HFF-Myc (cell line): ENCODE data around the gene CFAP65.

Experiments used
- DNase-seq: peaks from one replicate; pipeline ENCODE4 v3.0.0-alpha.2; 2011; ENCODE audit warnings: low read depth; ENCODE audit errors: extremely low read depth
- H3K4me3 ChIP-seq: replicated peaks from 2 replicates; pipeline ENCODE4 v1.5.1; 2011; ENCODE audit warnings: low read depth, mild to moderate bottlenecking, control low read depth, low read length
- TF ChIP-seq, protein P1 (sequence below): IDR thresholded peaks from 2 replicates; pipeline ENCODE4 v1.5.1; 2012; ENCODE audit warnings: mild to moderate bottlenecking, low read depth, low read length, control low read depth; ENCODE audit errors: missing control alignments

The CFAP65 gene

DNA sequence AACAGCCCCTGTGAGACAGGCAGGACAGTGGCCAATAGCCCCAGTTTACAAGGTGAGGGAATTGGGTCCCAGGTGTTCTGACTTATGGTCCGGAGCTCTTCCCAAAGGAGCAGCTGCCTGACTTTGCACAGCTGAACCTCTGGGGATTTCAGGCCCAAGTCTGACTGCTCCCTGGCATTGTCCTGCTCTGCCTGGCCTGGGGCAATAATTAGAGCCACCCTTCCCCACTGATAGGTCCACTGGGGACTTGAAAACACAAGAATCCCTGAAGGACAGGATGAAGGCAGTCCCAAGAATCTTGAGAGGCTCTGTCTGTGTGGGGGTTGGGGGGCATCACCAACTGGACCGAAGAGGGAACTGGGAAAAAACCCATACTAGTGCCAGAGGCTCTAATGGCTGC, 52.7 kb downstream of the CFAP65 start:
- no peak for DNase-seq
- TF ChIP-seq, protein P1, sequence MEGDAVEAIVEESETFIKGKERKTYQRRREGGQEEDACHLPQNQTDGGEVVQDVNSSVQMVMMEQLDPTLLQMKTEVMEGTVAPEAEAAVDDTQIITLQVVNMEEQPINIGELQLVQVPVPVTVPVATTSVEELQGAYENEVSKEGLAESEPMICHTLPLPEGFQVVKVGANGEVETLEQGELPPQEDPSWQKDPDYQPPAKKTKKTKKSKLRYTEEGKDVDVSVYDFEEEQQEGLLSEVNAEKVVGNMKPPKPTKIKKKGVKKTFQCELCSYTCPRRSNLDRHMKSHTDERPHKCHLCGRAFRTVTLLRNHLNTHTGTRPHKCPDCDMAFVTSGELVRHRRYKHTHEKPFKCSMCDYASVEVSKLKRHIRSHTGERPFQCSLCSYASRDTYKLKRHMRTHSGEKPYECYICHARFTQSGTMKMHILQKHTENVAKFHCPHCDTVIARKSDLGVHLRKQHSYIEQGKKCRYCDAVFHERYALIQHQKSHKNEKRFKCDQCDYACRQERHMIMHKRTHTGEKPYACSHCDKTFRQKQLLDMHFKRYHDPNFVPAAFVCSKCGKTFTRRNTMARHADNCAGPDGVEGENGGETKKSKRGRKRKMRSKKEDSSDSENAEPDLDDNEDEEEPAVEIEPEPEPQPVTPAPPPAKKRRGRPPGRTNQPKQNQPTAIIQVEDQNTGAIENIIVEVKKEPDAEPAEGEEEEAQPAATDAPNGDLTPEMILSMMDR, result no peak
- H3K4me3 ChIP-seq, result no peak overlapping the region

DNA sequence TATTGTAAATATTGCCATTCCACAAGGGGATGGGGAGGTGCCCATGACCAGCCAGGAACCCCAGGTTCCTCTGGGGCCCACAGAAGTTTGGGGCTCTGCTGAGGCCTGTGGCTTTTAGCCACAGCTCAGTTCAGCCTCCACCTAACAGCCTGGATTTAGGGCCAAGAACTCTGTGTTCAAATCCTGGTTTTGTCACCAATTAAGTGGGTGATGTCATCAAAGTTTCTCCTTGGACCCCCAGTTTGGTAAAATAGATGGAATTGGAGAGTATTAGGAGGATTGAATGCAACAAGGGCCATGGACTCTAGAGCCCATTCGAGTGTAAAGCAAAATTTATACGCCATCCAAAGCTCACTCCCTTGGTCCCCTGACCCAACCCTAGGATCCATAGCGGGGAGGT, 53.2 kb downstream of the CFAP65 start:
- no peak overlapping the region for H3K4me3 ChIP-seq
- no peak for DNase-seq
- TF ChIP-seq, protein P1, result no peak

DNA sequence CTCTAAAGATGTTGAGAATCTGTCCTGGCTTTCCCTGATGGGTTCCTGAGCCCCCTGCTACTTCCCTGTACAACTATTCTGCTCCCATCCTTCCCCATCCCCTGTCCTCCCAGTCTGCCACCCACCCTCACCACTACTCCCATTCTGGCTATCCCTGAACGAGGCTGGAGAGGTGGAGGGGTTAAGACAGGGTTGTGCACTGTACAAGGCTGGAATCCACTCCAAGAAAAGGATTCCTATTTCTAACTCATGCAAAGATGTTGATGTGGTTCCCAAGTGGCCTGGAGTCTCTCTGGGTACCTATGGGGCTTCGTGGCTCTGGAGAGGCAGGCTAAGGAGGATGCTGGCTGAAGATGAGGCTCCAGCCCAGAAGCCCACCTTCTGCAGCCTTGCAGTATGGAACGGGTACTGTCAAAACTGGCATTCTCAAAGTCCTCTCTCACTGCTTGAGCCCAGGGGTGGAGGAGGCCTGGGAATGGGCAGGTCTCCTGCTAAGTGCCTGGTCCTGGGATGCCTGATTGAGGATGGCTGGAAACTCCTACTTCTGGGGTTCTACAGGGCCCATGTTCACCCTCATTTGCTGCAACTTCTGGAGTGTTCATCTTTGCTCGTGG, 55.1 kb downstream of the CFAP65 start:
- TF ChIP-seq, protein P1, result no peak
- H3K4me3 ChIP-seq, result no peak overlapping the region
- DNase-seq, result no peak

DNA sequence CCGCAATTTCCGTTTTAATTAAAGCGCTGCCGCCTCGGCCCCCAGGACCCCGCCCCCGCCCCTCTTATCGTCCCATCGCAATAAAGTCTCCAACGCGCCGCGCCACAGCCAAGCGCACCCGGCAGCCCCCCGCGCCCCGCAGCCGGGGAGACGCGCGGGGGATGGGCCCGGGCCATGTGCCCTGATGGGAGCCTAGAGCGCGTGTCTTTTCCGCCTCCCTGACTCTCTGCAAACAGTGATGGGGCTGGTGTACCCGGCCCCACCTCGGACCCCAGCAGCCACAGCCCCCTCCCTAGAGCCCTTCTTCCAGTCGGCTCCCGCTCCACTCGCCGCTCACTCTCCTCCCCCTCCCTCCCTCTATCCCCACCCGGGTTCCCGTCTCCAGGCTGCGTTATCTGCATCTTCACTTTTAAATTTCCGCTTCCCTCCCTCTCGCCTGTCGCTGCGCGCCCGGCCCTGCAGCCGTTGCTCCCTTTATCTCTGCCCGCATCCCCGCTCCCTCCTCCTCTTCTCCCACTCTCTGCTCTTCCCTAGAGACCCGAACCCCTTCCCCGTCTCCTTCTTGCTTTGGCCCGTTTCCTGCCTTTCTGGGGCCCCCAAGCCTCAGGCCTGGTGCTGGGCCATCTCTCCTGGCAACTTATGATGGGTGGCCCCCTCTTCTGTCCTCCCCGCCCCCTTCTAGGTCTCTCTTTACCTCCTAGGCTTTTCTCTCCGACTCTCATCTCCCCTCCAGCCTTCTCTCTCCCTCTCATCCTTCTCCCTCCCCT, 55.8 kb downstream of the CFAP65 start:
- no peak for DNase-seq
- TF ChIP-seq, protein P1, result no peak
- no peak overlapping the region for H3K4me3 ChIP-seq

DNA sequence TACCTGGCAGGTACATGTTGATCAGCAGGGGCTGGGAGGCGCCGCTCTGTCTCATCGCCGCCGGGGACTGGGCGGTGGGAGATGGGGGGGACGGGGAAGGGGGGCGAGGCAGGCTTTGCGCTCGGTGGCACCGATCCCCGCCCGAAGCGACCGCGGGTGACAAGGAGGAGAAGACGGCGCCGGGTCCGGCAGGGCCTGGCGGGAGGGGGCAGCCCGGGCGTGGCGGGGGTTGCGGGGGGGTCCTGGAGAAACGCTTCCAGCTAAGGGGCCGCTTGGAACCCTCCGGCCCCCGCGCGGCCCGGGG, 56.3 kb downstream of the CFAP65 start, which contains the start of gene FEV:
TSS of gene FEV (minus strand) at position 164 of the 304 bp plus-strand sequence. CDS start at position 55, 109 bp downstream.
- TF ChIP-seq, protein P1, result no peak
- DNase-seq, result no peak
- no peak within 1 kb of the TSS for H3K4me3 ChIP-seq

DNA sequence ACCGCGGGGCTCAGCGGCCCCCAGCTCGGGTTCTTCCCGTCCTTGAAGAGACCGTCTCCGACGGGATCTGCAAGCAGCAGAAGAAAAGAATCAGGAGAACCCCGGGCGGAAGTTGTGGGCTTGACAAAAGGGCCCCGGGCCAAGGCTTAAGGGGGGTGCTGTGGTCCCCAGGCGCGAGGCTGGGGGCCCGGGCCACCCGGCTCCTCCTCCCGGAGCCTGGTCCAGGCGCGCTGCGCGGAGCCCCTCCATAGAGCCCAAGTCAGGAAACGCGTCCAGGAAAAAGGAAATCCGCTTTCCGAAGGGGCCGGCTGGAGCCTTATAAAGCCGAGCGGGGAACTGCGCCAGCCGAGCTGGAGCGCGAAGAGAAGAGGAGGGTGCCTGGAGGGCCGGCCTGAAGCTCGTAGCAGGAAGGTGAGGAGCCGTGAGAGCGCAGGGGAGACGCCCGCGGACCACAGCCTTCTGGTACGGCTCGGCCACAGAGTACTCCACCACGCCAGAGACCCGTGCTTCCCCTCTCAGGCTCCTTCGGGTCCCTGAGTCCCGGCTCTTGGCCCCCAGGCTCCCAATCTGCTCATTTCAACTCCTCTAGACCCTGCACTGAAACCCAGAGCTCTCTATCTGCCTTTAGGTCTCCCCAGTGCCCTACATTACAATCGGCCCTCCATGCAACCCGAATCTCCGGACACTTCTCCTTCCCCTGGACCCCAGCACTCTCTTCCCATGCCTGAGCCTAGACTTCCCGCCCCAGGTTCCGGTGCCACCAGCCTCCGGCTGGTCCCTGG, 56.9 kb downstream of the CFAP65 start:
- H3K4me3 ChIP-seq, result no peak overlapping the region
- TF ChIP-seq, protein P1, result no peak
- DNase-seq, result no peak
